GM18517 (cell line): Measurements from ENCODE around the gene SAT2.

Experiments used
- ATAC-seq: cut with Tn5 transposase; IDR thresholded peaks from one replicate; pipeline ENCODE4 v1.9.1; 2021; ENCODE audit warnings: mild to moderate bottlenecking, moderate library complexity; ENCODE audit not compliant: unreplicated experiment

The SAT2 gene

DNA sequence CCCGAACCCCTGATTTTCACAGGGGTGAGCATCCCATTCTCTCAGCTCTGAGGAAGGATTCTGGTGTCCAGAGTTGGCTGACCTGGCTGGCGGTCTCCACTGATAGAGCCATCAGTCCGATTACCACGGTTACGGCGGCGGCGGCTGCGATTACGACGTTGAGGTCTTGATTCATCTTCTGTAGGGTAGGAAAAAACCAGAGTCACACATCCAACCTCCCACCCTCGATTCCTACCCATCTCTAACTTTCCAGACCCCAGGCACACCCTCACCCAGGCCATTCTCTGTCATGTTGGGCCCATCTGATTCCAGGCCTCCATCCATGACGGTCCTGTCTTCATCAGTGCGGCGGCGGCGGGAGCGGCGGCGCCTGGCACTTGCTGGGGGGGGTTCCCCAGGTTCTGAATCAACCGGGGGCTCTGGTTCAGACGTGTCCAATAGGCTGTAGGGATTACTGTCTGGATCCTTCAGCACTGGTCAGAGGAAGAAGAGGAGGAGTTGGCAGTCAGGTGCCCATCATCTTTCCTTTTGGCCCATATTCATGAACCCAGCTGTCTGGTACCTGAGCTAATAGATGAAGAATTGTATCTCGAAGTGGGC lies 35.1 kb downstream of the SAT2 start:
- no peak for ATAC-seq

DNA sequence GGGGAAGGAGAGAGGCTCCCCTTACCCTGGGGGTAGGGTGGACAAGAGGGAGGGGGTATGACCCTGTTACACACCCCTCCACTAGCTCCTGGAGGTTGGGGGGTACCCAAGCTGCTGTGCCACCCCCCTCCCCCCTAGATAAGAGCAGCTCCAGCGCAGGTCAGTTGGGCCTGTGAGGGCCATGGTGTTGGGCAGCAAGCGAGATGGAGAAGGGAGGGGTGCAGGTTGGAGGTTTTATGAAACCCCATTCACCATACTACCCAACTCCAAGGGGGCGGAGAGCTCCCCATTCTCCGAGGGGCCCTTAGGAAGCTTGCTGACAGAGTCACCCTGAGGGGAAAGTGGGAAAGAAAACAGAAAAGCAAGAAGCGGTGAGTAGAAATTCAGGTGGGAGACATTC lies 36.0 kb downstream of the SAT2 start:
- no peak for ATAC-seq

DNA sequence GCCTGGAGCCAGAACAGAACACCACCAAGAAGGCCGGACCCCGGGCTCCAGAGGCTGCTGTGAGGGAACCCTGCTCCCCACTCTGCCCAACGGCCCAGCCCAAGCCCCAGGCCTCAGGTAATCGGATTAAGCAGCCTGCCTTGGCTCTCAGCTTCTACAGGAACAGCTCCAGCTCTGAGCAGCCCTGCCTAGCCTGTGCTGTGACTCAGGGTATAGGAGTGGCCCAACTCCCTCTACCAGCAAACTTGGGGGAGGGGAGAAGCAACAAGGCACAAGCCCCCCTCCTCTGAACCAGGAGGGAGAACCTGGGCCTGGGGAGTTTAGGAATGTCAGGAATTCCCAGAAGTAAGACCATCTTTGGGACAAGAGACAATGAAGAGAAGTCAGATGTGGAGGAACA lies 36.9 kb downstream of the SAT2 start:
- ATAC-seq, result no peak

DNA sequence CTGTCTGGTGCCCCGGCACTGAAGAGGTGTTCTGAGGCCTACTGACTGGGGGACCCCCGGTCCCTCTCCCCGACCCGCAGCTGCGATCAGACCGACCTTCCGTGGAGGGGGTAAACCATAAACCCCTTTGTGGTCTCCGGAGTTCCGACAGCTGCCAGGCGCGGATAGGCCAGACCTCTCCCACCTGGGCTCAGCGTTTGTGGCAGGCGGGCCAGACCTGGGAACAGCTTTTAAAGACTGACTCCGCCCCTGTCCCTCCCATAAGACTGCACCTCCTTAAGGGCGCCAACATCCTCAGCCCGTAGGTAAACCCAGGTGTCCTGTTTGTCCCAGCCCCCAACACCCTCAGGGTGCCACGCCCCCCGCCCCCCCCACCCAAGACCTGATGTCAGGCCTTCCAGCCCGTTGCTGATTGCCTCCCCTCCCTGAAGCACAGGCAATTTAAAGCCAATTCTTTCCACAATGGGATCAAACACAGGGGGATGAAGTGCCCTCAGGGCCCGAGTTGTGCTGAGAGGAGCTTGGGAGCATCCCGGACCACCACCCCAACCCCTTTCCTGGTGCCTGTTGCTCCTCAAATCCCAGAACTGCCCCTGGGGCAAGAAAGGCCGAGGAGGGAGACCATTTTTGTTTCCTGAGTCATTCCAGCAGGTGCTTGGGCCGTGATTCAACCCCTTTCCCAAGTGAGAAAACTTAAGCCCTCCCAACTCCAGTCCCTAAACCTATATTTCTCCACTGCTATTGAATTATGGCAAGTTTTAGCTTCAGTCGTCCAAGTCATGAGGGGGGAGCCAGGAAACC lies 37.5 kb downstream of the SAT2 start, which contains the start of gene SOX15:
Gene SOX15, minus strand, starts transcription at position 204 of the 801 bp plus-strand sequence. CDS start 418 bp downstream, outside the sequence.
- no peak for ATAC-seq

DNA sequence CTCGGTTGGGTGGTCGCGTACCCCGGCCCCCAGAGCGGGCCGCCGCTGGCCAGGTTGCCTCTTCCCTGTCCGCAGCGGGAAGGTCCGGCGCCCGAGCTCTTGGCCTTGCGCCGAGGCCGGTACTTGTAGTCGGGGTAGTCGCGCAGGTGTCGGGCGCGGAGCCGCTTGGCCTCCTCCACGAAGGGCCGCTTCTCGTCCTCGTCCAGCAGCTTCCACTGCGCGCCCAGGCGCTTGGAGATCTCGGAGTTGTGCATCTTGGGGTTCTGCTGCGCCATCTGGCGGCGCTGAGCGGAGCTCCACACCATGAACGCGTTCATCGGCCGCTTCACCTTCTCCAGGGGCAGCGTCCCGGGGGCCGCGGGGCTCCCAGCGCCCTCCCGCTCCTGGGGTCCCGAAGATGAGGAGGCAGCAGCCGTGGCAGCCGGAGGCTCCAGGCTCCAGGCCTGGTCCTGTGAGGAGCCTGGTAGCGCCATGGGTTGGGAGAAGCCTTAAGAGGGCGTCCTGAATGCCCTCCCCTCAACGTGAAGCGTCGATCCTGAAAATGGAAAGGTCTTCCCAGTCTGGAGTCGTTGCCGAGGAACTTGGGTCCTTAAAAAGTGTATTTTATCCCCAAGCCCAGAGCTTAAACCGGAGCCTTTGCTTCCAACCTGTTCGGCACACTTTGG lies 38.3 kb downstream of the SAT2 start:
- no peak for ATAC-seq

DNA sequence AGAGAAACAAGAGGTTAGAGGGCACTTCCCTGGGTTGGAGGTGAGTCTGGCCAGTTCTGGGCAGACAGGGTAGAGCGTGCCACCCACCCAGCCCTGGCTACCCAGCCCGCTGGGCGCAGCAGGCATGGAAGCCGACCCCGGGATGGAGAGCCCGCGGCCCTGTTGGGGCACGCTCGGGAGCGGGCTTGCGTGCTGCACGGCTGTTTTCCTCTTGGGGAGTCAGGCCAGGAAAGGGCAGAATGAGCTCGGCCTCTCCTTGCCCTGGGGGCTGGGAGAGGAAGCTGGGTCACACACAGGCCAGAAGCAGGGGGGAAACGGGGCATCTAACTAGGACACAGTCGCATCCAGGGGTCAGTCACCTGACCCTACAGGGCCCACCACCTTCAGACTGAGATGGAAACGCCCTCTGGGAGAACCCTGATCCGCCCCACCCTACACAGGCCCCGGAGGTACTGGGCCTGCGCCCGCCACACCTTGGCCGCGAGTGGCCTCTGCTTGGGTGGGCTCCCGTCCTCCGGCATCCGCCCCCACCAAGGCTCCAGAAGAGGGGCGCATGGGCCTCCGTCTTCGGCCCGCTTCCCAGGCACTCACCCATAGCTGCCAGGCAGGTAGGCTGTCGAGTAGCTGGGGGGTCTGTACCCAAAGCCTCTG lies 38.9 kb downstream of the SAT2 start:
- no peak for ATAC-seq

DNA sequence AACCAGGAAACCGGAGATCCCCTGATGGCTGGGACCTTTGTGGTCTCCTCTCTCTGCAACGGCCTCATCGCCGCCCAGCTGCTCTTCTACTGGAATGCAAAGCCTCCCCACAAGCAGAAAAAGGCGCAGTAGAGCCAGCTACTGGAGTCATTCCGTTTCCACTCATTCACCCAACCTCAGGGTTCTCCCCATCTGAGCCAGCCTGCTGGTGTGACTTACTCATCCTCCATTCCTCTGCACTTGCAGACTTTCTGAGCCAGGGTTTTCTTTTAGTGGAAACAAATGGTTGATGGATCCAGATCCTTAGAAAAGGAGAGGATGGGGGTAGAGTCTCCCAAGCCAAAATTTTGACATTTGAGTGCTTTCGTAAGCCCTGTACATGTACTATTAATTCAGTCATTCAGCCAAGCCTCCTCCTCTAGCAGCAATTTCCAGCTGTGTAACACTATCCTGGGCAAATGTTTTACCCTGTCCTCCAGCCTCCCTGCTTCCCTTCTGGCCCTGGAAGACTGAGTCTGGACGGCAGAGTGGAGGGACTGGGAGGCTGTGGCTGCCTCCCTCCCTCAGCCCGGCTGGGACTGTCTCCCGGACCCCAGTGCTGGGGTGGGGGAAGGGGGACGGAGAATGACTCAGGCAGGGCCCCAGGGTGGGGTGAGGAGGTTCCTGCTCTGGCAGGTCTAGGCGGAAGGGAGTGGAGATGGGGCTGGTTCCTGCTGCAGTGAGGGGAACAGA lies 40.0 kb downstream of the SAT2 start:
- no peak for ATAC-seq

DNA sequence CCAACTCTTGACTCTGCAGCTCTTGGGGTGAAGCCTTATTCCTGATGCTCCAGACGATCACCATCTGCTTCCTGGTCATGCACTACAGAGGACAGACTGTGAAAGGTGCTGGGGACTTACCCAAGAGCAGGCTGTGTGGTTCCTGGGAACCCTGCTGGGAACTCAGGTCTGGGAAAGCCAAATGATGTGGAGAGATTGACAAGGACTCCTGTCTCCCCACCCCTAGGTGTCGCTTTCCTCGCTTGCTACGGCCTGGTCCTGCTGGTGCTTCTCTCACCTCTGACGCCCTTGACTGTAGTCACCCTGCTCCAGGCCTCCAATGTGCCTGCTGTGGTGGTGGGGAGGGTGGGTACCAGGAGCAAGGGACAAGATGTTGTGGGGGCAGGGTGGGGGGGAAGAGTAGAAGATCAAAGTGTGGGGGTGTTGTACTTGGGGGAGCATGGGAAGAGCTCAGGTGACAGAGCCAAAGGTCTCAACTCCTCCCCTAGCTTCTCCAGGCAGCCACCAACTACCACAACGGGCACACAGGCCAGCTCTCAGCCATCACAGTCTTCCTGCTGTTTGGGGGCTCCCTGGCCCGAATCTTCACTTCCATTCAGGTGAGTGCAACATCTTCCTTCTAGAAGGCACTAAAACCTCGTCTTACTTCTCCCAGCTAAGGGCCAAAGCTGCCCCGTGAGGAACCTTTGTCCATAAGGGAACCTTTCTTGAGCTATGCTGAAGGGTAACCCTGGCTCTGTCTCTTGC lies 40.8 kb downstream of the SAT2 start:
- no peak for ATAC-seq

DNA sequence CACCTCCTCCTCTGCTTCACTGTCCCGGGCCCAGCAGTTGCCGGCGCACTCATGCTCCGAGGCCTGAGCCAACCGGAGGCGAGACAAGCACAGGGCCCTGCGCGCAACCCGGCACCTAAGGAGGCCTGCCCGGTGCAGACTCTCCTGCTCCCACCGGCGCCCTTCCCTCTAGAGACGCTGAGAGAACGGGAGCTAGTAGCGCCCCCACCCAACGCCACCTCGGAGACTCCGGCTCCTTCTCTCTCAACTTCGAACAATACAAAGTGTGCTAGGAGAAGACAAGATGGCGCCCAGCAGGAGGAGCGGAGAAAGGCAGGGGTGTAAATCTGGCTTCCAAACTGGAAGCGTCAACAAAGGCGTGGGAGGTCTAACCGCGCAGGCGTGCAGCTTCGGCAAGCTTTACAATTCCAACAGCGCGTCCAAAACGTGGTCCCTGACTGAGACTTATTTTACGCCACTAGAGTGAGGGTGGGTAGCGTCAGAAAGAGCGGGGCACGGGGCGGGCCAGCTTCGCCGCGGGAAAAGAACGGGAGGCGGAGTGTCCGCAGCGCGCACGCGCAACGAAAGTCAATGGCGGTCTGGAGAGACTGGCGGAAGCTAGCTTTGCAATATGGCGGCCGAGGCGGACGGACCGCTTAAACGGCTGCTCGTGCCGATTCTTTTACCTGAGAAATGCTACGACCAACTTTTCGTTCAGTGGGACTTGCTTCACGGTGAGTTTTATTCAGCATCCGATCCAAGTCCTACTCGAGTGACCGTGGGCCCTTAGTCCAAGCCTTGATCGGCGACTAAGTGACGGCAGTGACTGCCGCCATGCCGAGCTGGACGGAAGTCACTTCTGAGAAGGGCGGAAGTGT lies 44.1 kb downstream of the SAT2 start, which contains the start of gene MPDU1:
Gene MPDU1, plus strand, starts transcription at position 600 of the 857 bp plus-strand sequence. Its CDS starts 11 bp downstream, at position 611.
- ATAC-seq, result peak; percentile 68

DNA sequence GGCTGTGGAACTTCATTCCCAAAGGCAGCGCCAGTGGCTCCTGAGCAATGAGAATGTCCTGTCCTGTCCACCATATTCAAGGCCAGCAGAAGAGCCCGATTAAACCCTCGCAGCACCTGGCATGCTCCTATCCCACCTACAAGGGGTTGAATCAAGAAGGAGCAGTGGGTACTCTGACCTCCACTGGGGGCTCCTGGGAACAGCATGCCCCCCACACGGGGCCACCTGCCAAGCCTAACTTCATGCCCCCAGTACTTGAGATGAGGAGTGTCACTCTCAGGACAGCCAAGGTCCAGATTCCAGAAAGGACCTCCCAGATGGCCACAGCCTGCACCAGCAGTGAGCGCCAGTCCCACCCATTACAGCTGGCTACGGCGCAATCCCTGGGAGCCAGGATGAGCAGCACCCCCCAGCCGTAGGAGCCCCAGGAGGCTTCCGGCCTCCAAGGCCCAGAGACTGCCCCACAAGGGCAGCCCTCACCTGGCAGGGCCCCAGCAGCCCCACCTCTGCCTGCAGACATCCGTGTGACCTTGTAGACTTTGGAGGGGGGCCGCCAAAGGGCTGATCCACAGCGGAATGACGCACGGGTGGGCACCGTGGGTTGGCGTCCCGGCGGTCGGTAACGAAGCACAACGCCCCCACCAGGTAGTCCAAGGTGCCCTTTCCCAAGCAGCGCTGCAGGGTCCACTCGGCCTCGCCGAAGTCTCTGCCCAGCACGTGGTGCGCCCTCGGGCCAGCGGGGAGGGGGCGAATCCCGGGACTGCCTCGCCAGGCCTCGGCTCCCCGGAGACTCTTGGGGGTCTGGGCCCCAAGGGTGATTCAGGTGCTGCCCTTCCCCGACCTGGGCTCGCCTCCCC lies 45.0 kb downstream of the SAT2 start:
- no peak for ATAC-seq

DNA sequence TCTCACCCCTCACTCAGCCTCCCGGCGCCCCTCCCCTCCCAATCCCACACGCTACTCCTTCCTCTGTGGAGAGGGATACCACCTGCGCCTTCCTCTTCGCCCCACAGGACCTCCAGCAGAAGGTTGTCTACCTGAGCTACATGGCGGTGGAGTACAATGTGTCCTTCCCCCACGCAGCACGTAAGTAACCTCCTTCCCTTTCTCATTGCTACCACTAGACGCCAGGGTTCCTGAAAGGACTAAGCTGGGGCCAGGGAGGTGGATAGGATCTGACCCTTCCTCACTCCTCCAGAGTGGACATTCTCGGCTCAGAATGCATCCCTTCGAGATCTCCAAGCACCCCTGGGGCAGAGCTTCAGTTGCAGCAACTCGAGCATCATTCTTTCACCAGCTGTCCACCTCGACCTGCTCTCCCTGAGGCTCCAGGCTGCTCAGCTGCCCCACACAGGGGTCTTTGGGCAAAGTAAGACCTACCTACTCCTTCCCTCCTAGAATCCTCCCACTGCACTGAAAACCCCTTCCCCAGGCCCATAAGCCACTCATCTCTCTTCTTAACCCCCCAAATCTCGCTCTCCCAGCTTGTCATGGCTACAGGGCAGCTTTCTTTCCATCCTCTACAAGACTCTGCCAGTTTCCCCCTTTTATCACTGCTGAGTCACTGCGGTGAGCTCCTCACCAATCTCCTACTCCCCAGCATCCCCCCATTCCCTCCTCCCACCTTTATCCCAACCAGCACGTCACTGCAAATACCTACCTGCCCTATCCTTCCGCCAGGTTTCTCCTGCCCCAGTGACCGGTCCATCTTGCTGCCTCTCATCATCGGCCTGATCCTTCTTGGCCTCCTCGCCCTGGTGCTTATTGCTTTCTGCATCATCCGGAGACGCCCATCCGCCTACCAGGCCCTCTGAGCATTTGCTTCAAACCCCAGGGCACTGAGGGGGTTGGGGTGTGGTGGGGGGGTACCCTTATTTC lies 46.7 kb downstream of the SAT2 start:
- ATAC-seq, result no peak

DNA sequence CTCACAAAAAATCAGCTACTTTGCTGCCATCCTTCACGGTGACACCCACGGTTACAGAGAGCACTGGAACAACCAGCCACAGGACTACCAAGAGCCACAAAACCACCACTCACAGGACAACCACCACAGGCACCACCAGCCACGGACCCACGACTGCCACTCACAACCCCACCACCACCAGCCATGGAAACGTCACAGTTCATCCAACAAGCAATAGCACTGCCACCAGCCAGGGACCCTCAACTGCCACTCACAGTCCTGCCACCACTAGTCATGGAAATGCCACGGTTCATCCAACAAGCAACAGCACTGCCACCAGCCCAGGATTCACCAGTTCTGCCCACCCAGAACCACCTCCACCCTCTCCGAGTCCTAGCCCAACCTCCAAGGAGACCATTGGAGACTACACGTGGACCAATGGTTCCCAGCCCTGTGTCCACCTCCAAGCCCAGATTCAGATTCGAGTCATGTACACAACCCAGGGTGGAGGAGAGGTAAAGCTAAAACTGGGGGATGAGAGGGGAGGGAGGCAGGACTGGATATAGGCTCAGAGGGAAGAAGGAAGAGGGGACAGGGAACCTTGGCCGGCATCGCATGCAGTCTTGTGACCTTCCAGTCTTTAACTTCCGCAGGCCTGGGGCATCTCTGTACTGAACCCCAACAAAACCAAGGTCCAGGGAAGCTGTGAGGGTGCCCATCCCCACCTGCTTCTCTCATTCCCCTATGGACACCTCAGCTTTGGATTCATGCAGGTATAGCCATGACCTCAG lies 47.6 kb downstream of the SAT2 start:
- ATAC-seq, result peak; percentile 5

DNA sequence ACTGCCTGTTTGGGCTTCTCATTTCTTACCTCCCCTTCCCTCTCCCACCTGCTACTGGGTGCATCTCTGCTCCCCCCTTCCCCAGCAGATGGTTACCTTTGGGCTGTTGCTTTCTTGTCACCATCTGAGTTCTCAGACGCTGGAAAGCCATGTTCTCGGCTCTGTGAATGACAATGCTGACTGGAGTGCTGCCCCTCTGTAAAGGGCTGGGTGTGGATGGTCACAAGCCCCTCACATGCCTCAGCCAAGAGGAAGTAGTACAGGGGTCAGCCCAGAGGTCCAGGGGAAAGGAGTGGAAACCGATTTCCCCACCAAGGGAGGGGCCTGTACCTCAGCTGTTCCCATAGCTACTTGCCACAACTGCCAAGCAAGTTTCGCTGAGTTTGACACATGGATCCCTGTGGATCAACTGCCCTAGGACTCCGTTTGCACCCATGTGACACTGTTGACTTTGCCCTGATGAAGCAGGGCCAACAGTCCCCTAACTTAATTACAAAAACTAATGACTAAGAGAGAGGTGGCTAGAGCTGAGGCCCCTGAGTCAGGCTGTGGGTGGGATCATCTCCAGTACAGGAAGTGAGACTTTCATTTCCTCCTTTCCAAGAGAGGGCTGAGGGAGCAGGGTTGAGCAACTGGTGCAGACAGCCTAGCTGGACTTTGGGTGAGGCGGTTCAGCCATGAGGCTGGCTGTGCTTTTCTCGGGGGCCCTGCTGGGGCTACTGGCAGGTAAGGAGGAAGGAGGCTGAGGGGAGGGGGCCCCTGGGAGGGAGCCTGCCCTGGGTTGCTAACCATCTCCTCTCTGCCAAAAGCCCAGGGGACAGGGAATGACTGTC lies 48.4 kb downstream of the SAT2 start, which contains the start of gene CD68:
Gene CD68, plus strand, starts transcription at position 638 of the 833 bp plus-strand sequence. Its CDS starts 40 bp downstream, at position 678.
- peak; percentile 49 for ATAC-seq

DNA sequence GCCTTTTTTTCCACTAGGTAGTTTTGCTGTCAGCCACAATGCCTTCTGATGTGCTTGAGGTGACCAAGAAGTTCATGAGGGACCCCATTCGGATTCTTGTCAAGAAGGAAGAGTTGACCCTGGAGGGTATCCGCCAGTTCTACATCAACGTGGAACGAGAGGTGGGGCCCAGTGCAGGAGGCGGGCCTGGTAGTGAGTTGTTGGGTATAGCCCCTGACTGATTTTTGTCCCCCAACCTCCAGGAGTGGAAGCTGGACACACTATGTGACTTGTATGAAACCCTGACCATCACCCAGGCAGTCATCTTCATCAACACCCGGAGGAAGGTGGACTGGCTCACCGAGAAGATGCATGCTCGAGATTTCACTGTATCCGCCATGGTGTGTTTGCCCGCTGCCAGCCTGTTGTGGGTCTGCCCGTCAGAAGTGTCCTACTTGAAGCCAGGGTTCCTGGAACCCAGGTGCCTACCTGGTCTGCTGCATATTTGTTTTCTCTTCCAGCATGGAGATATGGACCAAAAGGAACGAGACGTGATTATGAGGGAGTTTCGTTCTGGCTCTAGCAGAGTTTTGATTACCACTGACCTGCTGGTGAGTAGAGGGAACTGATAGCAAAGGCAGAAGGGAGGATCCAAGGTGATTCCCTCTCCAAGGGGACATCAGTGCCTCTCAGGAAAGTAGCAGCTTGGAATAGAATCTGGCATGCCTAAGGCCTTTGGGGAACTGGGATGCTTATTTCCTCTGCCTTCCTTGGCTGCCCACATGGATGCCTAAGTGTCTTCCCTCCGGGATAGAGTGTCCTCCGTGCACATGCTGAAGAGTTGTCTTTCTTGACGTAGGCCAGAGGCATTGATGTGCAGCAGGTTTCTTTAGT lies 50.1 kb downstream of the SAT2 start:
- ATAC-seq, result no peak
